Skin of body (tissue), 2 donors: Measurements from ENCODE around the gene KISS1R. TPM values are rescaled to one million over a fixed set of nuclear protein-coding genes. Genes with fewer than 3 reads are reported as not detected.
"Not testable (repeated sequence)": the region's sequence is repeated elsewhere in the genome, so short reads cannot be mapped to it uniquely, and the experiment has no call there.

ENCODE experiments used
- DNase-seq: peaks from one replicate; lab custom pipeline; 2025; lab: John Stamatoyannopoulos, UW
- total RNA-seq: library from RNA; depleted of rRNA; stranded (reverse); fragments of >200 nt; gene quantifications from one replicate; pipeline ENCODE4 v1.2.3, GENCODE V29; 2014

Gene KISS1R
- total RNA-seq, 1 donor from 2014 or later: not detected

DNA sequence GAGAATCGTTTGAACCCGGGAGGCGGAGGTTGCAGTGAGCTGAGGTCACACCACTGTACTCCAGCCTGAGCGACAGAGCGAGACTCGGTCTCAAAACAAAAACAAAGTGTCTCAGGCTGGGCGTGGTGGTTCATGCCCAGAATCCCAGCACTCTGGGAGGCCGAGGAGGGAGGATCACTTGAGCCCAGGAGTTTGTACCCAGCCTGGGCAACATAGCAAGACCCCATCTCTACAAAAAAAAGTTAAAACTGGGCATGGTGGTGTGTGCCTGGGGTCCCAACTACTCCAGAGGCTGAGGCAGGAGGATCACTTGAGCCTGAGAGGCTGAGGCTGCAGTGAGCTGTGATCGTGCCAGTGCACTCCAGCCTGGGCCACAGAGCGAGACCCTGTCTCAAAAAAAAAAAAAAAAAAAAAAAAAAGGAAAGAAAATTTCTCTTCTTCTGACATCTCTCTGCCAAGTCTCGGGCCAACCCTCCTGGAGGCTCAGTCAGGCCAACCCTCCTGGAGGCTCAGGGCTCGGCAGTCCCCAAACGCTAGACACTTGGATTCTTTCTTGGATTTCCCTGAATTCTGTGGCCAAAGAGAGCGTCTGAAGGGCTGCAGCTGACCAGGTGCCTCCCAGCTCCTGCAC lies 35.0 kb downstream of the KISS1R start:
- no peak for DNase-seq

DNA sequence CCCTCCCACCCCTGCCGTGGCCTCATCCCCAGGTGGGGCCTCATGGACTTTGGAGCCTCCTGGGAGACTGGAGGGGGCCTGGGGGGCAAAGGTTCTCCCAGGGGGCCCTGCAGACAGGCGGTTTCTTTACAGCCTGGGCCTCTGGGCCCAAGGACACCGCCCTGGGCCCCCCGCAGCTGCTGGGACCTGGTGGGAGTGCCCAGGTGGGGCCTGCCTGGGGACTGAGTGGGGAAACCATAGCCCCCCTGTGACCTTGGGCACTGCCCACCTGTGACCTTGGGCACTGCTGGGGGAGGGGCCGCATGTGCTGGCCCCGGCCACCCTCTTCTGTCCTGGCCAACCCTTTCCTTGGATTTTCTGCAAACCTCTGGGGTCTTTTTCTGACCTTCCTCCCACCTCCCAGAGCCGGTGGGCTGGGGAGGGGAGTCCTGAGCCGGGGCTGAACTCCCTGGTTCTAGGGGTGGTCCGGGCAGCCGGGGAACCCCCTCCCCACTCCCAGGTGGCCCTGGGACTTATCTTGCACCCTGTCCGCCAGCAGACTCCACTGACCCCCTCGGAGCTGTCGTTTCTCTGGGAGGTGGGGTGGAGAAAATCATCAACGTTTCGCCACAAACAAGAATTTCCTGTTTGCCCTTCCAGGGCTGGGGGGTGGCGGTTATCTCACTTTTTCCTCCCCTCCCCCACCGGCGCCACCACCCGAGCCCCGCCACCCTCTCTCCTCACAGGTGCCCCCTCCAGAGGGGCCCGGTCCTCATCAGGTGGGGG lies 35.7 kb downstream of the KISS1R start:
- no peak for DNase-seq

DNA sequence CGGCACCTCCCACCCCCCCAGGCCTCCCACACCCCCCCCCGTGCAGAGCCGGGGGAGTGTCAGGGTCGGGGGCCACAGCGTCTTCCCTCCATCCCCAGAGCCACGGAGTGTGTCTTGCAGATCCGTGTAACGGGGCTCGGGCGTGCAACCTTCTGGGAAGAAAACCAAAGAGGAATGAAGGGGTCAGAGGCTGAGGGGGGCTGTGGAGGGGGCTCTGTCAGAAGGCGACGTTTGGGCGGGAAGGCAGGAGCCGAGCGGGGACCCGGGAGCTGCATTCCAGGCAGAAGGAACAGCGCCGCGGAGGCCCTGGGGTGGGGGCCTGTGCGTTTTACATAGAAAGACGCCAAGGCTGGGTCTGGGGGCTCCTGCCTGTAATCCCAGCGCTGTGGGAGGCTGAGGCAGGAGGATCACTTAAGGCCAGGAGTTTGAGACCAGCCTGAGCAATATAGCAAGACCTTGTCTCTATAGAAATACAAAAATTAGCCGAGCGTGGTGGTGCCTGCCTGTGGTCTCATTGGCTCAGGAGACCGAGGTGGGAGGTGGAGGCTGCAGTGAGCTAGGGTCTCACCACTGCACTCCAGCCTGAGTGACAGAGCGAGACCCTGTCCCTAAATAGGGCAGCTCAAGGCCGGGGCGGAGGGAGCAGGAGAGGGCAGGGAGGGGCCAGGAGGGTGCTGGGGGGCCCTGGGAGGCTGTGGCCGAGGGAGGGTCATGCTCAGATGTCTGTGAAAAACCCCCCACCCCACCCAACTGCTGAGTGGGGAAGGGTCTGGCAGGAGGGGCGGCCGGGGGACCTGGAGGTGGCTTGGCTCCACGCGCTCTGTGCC lies 36.5 kb downstream of the KISS1R start:
- DNase-seq: no peak

DNA sequence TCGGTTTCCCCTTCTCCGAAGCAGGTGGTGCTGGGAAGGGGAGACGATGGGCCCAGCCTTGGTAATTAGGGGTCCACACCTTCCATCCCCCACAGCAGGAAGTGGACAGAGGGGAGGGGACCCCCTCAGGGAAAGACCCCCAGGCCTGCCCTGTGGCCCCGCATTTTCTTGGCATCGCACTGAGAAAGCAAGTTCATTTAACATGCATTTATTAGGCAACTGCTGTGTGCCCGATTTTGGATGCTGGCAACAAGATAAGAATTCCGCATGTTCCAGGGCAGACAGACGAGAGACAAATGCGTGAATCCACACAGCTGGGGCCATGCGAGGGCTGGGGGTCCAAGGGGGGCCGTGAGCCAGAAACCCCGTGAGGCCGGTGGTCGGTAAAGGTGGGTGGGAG lies 37.1 kb downstream of the KISS1R start:
- no peak for DNase-seq

DNA sequence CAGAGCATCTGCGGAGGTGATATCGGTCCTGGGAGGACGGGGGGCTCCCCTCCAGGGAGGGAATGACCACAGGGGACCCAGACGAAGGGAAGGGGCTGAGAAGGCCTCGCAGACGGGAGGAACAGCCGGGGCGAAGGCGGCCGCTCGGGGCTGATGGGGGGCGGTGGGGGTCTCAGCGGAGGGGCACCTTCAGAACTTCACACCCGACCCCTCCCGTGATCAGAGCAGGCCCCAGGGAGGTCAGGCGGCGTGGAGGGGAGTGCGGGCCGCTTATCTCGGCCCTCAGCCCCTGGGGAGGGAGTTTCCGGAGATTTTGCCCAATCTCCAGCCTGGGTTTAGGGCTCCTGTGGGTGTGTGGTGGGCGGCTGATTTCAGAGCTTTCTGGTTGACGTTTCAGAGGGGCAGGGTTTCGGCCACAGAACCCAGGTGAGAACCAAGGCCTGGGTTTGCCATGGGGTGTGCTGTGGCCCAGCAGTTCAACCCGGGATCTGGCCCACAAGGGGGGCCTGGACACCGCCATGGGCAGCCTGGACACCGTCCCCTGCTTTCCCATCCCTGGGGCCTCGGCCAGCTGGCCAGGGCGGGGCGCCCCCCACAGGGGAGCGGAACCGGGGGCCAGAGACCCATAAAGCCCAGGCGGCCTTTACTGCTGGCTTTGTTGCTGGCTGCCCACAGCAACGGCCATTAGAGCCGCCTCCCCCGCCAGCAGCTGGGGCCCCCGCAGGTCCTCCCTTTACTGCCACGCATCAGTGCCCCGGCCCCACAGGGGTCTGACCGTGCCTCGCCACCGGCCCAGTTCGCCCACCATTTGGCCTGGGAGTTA lies 37.8 kb downstream of the KISS1R start:
- DNase-seq: no peak

DNA sequence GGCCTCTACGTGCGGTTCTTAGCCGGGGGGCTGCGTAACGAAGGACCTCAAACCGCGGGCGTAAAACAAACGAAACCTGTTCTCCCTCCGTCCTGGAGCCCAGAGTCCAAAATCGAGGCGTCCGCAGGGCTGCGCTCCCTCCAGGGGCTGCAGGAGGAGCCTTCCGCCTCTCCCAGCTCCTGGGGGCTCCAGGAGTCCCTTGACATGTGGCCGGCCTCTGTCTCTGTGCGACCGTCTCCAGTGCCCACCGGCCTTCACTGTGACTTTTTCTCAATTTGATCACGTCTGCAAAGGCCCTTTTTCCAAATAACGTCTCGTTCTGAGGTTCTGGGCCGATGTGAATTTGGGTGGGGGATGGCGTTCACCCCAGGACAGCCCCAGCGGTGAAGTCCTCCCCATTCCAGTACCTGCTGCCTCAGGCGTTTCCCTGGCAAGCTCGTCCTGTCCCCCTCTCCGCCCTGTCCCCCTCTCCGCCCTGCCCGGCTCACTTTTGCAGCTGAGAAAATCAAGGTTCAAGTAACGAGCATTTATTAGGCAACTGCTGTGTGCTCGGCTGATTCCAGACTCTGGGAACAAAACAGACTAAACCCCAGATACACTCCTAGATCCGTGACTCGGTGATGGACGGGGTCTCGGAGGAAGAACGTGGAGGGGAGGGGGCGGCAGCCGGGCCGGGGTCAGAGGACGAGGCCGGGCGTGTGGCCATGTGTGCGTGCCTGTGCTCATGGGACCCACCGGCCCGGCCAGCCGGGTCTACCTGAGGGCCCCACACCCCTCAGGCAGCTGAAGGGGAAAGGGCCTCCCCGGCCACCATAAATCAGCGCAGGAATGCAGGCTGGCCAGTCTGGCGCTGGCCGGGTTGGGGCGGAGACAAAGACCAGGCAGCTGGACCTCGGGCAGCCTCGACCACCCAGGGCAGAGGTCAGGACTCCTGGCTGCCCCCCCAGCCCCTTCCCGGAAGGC lies 39.0 kb downstream of the KISS1R start:
- no peak for DNase-seq

DNA sequence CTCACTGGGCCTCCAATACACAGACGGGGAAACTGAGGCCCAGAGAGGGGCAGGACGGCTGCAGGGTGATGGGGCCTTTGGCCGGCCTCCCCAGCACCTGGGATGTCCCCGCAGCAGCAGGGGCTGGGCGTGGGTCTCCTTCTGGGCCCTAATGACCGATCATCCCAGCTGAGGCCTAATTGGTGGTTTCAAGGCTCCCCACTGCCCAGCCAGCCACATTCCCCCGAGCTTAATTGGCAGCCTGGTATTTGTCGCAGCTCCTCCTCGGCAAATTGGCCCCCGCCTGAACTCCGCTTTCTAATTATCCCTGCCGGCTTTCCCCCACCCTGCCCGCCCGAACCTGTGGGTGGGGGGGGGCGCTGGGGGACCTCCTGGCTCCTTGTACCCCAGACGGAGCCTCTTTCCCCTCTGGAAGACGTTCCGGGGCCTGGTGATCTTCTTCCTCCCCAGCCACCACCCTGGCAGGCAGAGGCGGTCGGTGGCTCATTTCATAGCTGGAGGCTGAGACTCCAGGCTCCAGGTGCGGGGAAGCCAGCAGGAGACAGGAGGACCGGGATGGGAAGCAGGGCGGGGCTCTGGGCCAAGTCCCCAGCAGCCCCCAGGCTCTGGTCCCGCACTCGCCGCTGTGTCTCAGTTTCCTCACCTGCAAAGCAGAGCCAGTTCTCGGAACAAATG lies 39.8 kb downstream of the KISS1R start:
- DNase-seq: no peak

DNA sequence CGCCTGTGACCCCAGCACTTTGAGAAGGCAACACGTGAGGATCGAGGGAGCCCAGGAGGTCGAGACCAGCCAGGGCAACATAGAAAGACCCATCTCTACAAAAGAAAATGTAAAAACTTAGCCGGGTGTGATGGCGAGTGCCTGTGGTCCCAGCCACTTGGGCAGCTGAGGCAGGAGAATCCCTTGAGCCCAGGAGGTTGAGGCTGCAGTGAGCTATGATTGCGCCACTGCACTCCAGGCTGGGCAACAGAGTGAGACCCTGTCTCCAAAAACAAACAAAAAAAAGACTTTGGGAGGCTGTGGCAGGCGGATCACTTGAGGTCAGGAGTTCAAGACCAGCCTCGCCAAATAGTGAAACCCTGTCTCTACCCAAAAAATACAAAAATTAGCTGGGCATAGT lies 40.4 kb downstream of the KISS1R start:
- not testable (repeated sequence) for DNase-seq

DNA sequence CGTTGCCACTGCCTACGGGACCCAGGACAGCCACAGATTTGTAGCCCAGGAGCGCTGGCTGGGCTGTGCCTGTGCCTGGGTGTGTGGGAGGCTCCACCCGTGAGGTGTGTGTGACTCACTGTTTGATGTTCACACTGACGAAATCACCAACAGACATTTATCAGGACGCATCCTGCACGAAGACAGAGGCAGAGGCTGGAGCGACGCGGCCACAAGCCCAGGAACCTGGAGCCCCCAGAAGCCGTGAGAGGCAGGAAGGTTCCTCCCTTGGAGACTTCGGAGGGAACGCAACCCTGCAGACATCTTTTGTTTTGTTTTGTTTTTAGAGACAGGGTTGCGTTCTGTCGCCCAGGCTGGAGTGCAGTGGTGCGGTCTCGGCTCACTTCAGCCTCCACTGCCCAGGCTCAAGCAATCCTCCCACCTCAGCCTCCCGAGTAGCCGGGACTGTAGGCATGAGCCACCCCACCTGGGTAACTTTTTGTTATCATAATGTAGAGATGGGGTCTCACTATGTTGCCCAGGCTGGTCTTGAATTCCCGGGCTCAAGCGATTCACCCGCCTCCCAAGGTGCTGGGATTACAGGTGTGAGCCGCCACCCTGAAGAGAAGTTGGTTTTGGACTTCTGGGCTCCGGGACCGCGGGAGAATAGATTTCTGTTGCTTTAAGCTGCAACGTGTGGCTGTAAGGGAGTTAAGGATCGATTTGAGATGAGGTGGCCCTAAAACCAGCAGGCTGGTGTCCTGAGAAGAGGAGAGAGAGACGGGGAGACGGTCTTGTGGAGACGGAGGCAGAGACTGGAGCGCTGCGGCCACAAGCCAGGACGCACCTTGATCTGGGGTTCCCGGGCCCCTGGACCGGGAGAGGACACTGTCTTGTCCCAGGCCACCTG lies 42.1 kb downstream of the KISS1R start:
- DNase-seq: no peak

DNA sequence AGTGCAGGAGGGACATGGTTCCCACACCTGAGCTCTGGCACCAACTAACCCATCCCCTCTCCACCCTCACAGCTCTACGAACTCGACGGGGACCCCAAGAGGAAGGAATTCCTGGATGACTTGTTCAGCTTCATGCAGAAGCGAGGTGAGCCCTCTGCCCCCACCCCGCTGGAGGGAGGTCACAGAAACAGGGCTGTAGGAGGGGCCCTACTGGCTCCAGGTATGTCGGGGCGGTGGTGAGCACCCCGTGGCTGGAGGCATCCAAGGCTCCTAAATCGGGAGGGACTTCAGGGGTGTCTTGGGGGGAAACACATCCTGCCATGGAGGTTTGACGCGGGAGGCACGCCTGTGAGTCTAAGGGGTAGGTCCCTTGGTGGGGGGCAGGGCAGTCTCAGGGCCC lies 42.9 kb downstream of the KISS1R start:
- DNase-seq: no peak

DNA sequence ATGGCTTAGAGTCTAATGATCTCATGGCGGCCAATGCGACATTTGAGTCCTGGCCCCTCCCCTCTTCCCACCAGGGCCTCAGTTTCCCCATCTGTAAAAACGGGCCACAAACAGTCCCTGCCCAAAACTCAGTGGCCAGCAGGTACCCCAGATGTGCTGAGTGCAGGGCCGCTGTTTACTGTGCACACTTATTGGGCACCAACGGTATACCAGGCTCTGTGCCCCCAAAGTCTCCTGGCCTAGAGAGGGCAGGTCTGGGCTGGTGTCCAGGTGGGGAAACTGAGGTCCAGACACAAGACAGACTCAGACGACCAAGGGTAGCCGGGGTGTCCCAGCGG lies 43.4 kb downstream of the KISS1R start:
- no peak for DNase-seq

DNA sequence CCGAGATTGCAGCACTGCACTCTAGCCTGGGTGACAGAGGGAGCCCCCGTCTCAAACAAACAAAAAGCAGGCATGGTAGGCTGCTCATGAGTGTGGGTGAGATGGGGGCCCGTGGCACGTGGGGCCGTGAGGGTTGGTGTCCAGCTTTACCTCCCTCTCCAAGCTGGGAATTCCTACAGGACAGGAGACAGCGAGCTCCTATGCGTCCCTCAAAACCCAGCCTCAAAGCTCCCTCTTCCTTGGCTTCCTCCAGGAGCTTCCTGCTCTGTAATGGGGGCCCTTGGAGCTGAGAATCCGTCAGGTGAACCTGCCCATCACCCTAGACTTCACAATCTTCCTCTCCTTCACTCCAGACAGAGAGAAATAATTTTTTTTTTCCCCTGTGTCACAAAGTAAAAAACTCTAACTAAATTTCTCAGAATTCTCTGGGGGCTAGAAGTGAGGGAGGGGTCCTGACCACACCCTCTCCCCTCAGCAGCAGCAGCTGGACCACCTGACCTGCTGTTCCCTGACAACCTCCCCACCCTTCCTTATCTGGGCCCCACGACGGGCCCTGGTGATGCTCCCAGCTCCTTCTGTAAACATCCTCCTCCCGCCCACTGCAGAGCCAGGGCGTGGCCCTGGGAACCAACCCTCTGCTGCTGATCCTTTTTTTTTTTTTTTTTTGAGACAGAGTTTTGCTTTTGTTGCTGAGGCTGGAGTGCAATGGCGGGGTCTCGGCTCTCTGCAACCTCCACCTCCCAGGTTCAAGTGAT lies 44.9 kb downstream of the KISS1R start:
- DNase-seq: no peak

DNA sequence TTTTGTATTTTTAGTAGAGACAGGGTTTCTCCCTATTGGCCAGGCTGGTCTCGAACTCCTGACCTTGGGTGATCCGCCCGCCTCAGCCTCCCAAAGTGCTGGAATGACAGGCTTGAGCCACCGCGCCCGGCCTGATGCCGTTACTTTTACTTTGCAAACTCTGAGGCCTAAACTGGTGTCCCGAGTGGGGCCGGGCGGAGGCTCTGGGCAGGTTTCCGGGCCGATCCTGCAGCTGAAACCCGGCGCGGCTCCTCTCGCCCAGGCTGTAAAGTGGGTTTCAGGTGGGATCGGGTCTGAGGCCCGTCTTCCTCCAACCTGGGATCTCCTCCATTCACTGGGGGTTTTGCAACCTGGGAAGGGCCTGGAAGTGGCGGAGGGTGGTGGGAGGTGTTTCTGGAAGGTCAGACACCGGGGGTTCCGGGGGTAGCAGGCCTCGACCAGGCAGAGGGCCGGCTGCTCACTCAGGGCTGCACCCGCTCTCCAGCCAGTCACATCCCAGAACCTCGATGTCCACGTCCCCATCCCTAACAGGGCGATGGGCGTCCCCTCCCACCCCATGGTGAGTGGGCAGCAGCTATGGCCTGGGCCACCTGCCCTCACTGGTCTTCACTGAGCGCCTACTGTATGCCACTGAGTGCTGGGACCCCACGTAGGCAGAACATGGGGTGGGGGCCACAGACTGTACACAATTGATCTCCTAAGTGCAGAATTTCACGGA lies 45.7 kb downstream of the KISS1R start:
- DNase-seq: no peak

DNA sequence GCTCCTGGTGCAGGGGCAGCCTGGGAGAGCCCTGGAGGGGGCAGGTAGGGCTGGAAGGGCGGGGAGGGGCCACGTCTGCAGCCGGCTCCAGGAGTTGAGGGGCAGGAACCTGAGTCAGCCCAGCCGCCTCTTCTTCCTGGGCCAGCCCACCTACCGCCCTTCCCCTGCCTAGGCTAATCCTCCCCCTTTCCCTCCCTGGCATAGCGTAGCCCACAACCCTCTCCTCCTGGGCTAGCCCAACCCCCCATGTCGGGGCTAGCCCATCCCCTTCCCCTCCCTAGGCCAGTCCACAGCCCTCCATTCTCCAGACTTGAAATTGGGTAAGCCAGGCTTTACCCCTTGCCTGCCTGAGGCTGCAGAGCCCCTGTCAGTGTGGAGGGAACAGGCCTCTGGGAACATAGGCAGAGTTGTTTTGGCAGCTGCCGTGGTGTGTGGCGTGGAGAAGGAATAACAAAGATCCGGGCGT lies 46.4 kb downstream of the KISS1R start:
- no peak for DNase-seq

DNA sequence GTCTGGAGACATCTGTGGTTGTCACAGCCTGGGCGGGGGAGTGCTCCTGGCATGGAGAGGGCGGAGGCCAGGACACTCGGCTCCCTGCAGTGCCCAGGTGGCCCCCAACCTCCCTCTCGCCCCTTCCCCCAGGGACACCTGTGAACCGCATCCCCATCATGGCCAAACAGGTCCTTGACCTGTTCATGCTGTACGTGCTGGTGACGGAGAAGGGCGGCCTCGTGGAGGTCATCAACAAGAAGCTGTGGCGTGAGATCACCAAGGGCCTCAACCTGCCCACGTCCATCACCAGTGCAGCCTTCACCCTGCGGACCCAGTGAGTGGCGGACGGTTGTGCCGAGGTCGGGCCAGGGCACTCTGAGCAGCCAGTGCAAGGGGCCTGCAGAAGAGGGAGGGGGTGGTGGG lies 47.0 kb downstream of the KISS1R start:
- DNase-seq: no peak

DNA sequence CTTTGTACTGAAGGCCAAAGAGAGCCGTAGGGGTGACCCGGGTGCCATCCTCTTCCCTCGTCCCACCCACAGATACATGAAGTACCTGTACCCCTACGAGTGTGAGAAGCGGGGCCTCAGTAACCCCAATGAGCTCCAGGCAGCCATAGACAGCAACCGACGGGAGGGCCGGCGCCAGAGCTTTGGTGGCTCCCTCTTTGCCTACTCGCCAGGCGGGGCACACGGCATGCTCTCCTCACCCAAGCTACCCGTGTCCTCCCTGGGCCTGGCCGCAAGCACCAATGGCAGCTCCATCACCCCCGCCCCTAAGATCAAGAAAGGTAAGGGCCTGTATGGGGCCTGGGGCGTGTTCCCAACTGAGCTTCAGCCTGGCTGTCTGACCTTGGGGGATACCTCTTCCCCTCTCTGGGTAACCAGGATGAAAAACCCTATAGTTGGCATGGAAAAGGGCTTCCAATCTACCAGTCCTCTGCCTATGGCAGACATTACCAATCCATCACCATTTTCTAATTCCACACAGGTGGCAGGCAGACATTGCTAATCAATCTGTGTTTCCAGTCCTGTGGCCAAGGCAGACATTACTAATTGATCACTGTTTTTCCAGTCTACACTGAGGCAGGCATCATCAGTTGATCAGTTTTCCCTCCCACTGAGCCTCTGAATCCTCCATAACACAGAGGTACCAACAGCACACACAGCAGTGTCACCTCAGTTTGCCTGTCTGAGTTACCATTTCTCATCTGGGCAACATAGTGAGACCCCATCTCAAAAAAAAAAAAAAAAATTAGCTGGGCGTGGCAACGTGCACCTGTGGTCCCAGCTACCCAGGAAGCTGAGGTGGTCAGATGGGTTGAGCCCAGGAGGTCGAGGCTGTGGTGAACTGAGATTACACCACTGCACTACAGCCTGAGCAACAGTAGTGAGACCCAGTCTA lies 47.9 kb downstream of the KISS1R start:
- no peak for DNase-seq
